GM18498 (cell line): Measurements from ENCODE around the gene BUB3.
"Not testable (repeated sequence)": the region's sequence is repeated elsewhere in the genome, so short reads cannot be mapped to it uniquely, and the experiment has no call there.

Source experiments
- ATAC-seq: cut with Tn5 transposase; IDR thresholded peaks from one replicate; pipeline ENCODE4 v1.9.1; 2021; ENCODE audit warnings: mild to moderate bottlenecking, moderate library complexity; ENCODE audit not compliant: unreplicated experiment

The BUB3 gene

DNA sequence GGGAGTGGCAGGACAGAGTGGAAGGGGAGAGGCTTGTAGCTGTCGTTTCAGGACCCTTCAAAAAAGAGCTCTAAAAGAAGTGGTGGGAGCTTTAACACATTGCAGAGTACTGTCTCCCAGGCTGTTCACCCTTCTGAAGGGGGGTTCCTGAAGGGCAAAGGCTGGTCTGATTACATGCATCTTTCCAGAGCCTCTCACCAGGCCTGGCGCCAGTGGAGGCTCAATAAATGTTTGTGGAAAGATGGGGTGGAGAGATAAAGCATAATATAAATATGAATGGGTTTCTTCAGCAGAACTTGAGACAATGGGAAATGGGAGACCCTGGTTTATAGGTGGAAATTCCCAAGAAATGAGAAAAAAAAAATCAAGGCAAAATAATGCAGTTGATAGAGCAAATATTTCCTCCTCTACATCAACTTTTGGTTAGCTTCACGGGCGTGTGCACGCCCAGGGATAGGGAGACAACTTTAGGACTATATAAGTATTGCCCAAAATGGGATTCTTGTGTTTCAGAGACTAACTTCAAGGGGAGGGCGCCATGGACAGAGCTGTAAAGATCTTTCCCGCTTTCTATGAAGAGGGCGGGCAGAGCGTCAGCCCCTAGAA is 613 bp upstream of the BUB3 start:
- ATAC-seq = no peak

DNA sequence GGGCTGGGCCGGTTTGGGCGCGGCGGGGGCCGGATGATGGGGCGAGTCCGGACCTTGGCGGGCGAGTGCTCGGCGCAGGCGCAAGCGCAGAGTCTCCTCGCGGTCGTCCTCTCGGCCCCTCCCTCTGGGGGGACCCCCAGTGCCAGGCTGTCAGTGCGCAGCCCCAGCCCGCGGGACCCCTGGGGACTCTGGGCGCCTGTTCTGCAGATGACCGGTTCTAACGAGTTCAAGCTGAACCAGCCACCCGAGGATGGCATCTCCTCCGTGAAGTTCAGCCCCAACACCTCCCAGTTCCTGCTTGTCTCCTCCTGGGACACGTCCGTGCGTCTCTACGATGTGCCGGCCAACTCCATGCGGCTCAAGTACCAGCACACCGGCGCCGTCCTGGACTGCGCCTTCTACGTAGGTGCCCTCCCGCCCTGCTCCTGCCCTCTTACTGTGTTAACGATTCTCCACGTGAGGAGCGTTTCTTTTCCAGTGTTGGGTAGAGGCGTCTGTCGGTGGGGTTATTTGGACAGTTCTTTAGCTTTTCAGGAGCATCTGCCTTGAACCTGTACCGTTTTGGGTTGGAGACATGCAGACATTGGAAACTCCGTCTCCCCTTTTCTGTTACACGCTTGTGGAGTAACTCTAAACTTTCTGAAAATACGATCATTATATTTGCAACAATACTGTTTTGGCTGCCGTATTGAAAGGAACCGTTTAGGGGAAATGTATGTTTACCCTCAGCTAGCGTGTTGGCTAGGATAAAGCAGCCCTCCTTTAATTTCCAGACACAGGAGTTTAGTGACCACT is 706 bp downstream of the BUB3 start:
- peak; percentile 49 for ATAC-seq

DNA sequence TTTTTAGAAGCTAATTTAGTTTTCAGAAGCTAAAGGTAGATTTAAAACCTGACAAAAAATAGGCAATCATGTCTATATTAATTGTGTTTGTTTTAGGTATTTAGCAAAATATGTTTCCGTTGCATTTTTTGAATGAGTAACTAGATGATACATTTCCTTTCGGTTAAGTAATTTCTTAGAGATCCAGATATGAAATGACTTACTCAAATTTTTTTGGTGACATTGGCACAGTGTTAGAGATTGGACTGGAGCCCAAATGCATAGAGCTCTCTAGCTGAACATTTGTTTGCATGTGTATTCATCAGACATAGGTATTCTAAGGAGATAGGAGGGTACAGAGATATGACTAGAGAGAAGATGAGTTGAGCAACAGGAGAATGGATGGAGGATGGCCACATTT is 1.9 kb downstream of the BUB3 start:
- no peak for ATAC-seq

DNA sequence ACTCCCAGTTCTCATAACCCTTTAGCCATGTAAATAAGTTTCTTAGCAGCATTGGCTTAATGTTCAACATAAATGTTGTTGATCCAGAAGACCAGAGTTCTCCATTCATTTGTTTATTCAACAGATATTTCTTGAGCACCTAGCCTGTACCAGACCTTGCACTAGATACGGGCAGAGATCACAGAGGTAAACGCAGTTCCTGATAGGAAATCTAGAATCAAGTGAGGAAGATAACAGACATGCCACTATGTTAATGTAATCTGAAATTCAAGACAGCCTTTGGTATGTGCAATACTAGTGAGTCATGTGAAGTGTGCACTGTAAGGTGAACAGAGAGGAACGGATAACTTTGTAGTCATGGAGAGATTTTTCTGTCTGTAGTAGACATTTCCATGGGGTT is 3.0 kb downstream of the BUB3 start:
- ATAC-seq = no peak

DNA sequence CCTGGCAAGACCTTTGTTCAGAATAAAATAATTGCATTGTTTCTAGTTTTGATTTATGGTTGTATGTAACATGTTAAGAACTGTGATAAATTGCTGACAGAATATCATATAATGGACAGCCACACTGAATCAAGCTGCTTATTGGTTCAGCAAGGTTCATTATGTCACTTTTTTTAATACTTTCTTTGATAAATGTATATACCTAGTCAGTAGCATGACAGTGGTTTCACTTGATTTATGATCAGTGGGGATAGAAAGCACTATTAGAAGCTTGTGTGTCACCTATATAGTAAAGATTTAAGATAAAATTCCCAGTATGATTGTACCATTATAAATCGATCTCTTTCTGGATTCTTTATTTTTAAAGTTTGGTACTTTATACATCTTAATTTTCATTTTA is 4.5 kb downstream of the BUB3 start:
- no peak for ATAC-seq

DNA sequence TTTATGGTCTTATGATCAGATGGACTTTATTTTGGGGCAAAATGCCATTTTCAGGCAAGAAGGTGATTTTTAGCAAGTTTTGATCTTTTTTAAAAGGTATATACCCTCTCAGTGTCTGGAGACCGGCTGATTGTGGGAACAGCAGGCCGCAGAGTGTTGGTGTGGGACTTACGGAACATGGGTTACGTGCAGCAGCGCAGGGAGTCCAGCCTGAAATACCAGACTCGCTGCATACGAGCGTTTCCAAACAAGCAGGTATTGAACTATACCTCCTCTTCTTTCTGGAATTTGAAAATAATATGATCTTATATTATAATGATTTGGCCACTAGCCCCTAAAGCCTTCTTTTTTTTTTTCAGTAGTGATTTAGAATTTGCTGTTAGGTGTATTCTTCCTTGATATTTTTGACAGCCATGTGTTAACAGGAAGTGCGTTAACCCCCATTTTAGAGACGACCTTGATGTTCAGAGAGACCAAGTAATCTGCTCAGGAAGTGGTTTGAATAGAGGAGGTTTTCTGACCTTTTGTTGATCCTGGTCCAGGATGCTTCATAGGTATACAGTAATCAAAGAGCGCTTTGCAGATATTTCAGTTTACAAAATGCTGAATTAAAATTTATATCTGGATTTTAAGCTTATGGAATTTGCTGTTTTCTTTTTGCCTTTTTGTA is 6.2 kb downstream of the BUB3 start:
- no peak for ATAC-seq

DNA sequence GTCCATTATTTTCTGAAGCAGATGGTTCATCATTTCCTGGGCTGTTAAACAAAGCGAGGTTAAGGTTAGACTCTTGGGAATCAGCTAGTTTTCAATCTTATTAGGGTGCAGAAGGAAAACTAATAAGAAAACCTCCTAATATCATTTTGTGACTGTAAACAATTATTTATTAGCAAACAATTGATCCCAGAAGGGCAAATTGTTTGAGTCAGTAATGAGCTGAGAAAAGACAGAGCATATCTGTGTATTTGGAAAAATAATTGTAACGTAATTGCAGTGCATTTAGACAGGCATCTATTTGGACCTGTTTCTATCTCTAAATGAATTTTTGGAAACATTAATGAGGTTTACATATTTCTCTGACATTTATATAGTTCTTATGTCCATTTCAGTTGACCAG is 10.1 kb downstream of the BUB3 start:
- ATAC-seq = no peak

DNA sequence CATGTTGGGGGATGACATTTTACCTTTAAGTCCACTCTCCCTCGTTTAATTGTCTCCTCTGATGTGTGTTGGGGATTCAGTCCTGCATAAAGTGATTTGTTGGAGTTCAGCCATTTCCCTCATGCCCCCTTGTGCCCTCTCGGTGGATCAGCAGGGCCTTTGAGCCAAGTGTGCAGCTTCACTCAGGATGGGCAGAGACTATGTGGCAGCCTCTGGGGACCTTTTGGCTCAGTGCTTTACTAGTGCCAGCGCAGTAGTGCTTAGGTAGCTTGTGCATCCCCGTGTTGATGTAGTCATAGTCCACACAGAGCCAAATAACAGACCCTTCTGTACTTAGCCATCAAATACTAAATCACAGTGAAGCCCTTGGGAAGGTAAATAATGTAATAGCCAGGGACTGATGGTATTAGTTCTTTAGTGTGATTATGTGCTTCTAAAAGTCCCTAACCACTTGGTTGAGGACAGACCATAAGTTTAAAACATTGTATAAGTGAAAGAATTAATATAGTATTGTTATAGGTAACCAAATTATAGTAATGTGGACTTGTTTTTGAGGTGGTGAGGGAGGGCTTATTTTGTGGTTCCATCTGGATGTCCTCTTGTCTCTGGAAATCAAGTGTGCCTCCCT is 11.4 kb downstream of the BUB3 start:
- no peak for ATAC-seq

DNA sequence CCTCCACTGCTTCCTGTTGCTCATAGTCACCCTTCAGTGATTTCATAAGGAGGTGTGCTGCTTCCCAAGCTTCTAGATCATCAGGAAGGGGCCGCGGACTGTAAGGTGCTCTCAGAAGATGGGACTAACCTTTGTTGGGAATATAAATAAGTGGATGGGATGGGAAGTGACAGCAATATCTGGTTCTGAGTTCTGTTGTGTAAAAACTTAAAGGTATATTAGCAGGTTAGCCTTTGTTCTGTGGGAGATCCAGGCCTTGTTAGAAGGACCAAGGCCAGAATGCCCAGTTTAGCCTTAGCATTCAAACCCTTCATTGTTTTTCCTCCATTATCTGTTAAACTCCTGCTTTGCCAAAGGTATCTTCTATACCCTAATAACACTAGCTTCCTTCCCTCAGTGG is 12.4 kb downstream of the BUB3 start:
- ATAC-seq = no peak

DNA sequence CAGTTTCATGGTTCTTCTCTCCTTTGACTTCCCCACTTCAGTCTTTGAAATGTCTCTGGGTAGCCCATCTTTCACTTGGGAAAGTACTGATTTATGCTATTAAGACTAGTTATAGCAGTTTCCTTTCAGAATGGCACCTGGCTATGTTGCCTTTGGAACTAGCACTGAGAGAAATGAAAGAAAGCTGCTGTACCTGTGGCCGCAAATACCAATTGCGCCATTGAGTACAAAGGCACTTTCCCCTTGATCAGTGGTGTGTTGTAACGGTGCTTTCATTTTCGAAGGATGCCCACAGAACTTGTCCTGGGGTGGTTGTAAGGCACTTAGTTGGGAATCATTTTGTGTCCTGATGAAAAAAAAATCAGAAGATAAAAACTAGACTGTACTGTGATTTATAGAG is 16.8 kb downstream of the BUB3 start:
- ATAC-seq = no peak

DNA sequence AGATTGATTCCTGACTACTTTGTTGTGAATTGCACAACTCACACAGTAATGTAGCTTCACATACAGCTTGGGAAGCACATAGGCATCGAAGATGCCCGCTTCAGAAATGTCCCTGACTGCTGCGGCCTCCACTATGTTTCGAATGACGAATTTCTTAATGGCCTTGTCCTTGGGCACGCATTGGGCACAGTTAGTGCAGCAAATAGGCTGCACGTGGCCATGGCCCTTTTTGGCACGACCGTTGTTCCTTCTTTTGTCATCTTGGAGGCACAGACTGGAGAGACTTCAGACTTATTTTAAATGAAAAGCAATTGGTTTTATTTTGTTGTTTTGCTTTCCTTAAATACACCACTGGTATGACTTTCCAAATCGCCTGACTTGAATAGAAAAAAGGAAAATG is 17.4 kb downstream of the BUB3 start:
- ATAC-seq = not testable (repeated sequence)

DNA sequence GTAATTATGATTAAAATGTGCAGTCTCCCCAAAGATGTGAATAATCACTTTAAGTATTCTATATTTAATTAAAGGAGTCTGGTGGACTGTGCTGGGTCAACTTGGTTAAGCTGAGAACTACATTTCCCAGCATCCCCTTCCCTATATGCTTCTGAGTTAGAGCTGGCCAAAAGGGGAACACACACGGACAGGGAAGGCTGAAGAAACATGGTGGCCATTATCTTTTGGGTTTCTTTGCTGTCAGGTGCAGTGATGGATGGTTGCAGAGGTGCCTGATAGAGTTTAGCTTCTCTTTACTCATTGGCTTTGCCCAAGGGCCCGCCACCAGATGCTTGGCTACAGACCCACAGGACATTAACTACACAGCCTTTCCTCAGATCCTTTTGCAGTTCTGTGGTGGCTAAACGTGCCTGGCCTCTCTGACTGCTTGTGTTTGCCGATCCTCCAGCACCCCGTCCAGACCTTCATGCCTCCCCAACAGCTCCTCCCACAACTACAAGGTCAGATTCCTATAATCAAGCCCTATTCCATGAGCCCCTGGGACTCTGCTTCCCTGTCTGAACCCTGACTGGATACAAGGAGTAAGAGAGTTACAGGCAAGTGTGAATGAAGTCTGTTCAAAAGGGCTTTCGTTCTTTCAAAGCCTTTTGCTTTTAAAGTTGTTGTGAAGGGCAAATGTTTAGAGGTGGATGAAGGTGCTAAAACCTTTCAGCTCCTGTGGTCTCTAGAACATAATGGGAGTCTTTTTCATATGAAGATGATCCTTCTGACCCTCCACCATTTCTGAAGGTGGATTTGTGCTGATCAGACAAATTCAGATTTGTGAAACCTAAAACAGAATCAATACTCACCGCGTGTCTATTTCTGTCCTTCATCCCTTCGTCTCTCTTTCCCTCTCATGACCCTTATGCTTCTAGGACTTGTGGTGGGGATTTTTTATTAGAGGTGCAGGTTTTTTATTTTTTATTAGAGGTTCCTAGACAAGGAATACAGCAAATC is 21.5 kb downstream of the BUB3 start:
- no peak for ATAC-seq

DNA sequence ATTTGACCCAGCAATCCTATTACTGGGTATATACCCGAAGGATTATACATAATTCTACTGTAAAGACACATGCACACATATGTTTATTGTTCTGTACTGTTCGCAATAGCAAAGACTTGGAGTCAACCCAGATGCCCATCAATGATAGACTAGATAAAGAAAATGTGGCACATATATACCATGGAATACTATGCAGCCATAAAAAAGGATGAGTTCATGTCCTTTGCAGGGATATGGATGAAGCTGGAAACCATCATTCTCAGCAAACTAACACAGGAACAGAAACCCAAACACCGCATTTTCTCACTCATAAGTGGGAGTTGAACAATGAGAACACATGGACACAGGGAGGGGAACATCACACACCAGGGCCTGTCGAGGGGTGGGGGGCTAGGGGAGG is 24.2 kb downstream of the BUB3 start:
- ATAC-seq = not testable (repeated sequence)

DNA sequence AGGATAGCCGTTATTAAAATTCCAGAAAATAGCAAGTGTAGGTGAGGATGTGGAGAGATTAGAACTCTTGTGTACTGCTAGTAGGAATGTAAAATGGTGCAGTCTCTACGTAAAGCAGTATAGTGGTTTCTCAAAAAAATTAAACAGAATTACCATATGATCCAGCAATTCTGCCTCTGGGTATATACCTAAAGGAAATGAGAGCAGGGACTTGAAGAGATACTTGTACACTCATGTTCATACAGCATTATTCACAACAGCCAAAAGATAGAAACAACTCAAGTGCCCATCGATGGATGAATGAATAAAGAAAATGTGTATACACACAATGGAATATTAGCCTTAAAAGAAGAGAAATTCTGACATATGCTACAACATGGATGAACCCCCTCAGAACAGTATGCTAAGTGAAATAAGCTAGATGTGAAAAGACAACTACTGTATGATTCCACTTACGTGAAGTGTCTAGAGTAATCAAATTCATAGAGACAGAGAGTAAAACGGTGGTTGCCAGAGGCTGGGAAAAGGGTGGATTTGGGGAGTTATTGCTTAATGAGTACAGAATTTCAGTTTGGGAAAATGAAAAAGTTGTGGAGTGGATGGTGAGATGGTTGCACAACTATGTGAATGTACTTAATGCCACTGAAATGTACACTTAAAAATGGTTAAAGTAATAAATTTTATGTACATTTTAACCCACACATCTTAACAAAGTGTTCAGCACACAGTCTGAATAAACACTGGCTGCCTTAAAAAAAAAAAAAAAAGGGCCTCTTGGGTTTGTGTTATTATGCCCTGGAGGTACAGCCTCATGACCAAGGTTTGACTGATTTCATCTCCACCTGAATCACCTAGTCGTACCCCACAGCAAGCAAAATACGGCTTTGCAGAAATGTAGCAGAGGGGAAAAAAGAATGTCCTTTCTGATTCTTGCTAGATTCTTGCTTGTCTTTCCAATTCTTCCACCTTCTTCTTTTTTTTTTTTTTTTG is 26.2 kb downstream of the BUB3 start:
- ATAC-seq = no peak

DNA sequence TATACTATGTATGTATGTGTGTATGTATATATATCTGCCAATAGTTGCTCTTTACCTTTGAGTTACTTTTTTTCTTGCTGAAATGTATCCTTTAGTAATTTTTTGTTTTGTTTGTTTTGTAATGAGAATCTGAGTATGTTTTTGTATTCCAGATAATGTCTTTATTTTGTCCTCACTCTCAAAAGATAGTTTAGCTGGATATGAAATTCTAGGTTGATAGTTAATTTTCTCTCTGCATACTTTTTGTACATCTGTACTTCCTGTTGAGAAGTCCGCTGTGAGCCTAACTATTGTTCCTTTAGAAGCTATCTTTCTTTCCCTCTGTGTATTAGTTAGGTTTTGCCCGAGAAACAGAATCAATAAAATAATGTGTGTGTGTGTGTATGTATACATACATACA is 29.5 kb downstream of the BUB3 start:
- ATAC-seq = no peak

DNA sequence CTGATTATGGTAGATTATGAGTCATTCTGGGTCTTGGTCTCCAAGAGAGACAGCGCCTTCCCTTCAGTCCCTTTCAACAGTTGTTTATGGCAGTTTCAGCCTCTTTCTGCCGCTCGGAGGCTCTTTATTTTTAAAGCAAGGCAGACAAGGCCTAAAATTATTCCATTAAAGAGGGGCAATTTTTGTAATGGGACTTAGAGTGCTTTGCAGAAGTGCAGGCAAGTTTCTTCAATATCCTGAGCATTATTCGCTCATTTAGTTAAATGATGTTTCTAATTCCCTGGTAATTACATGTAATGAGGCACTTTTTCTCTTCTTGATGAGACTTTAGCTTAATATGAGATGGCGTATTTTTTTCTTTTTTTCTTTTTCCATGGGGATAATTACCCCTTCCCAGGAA is 33.6 kb downstream of the BUB3 start:
- no peak for ATAC-seq

DNA sequence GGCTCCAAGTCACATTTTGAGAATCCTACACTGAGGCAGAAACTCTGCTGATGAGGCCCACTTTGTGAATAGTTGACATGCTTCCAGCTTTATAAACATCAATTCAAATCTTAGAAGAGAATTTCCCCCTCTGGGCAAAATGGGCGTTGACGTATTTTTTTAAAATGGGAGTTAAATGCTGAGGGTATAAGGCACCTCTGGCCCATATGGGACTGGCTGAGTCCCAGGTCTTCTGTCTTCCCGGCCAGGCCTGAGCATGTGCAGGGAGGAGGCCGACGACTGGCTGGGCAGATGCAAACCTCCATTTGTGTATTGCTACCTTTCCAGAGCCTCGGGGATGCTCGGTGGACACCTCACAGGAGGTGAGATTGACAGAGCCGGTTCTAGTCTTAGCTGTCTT is 37.7 kb downstream of the BUB3 start:
- ATAC-seq = no peak

DNA sequence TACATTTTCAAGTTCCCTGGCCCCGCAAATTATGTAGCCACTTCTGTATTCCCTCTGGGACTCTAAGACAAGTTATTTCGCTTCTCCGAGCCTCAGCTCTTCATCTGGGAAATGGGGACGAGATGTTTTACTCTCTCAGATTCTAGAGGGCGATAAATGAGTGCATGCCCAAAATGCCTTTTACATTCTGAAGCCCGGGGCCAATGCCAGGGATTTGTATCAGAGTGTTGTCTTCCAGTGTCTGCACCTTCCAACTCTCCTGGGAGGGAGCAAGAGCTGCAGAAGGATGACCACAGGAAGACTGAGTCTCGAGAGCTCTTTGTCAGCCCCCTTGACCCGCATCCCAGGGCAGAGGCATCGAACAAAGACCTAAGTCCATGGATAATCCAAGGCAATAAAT is 39.9 kb downstream of the BUB3 start:
- ATAC-seq = no peak

DNA sequence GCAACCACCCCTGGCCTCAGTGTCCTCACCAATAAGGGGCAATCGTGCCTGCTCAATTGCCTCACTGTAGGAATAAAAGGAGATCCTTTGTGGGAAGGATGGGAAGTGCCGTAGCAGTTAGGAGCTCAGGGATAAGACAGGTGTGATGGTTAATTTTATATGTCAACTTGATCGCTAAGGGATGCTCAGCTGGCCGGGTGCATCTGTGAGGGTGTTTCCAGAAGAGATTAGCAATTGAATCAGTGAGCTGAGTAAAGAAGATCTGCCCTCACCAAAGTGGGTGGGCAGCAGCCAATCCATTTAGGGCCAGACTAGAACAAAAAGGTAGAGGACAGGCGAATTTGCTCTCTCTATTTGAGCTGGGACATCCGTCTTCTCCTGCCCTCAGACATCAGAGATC is 46.3 kb downstream of the BUB3 start:
- ATAC-seq = no peak
